Measurements from ENCODE around the gene AHR.

AHR gene

GRCh38 chr7:17305387-17306171, 7.1 kb downstream of the AHR start:
- FAIRE-seq = no peak

GRCh38 chr7:17307000-17307399, 8.5 kb downstream of the AHR start:
- FAIRE-seq = no peak

GRCh38 chr7:17307558-17307957, 9.1 kb downstream of the AHR start:
- no peak for FAIRE-seq

- no peak for FAIRE-seq
Measured at GRCh38 chr7:17307969-17308648, 9.7 kb downstream of the AHR start.

- FAIRE-seq = no peak
Measured at GRCh38 chr7:17311194-17311593, 12.7 kb downstream of the AHR start.

GRCh38 chr7:17311952-17312351, 13.5 kb downstream of the AHR start:
- no peak for FAIRE-seq

- FAIRE-seq = no peak
Measured at GRCh38 chr7:17312641-17313040, 14.2 kb downstream of the AHR start.

- FAIRE-seq = no peak
Measured at GRCh38 chr7:17313194-17313593, 14.7 kb downstream of the AHR start.

- FAIRE-seq = no peak
Measured at GRCh38 chr7:17315974-17316373, 17.5 kb downstream of the AHR start.

GRCh38 chr7:17318146-17318545, 19.7 kb downstream of the AHR start:
- FAIRE-seq = no peak

GRCh38 chr7:17319164-17320101, 21.0 kb downstream of the AHR start:
- no peak for FAIRE-seq

- FAIRE-seq = no peak
Measured at GRCh38 chr7:17320102-17320497, 21.6 kb downstream of the AHR start.

GRCh38 chr7:17320657-17321056, 22.2 kb downstream of the AHR start:
- no peak for FAIRE-seq

GRCh38 chr7:17325364-17325763, 26.9 kb downstream of the AHR start:
- FAIRE-seq = no peak

GRCh38 chr7:17326378-17326777, 27.9 kb downstream of the AHR start:
- FAIRE-seq = no peak

- FAIRE-seq = no peak
Measured at GRCh38 chr7:17328641-17329040, 30.2 kb downstream of the AHR start.

- no peak for FAIRE-seq
Measured at GRCh38 chr7:17329440-17329839, 31.0 kb downstream of the AHR start.

- peak; percentile 62 for FAIRE-seq
Measured at GRCh38 chr7:17331891-17332501, 33.5 kb downstream of the AHR start.

- FAIRE-seq = no peak
Measured at GRCh38 chr7:17333221-17333620, 34.8 kb downstream of the AHR start.

- FAIRE-seq = no peak
Measured at GRCh38 chr7:17336168-17336567, 37.7 kb downstream of the AHR start.

GRCh38 chr7:17339139-17339538, 40.7 kb downstream of the AHR start:
- FAIRE-seq = no peak

- no peak for FAIRE-seq
Measured at GRCh38 chr7:17339952-17340351, 41.5 kb downstream of the AHR start.

GRCh38 chr7:17340655-17341054, 42.2 kb downstream of the AHR start:
- FAIRE-seq = no peak

Data from A204.1 (cell line).